Activated CD8-positive, alpha-beta memory T cell treated with anti-CD3 and anti-CD28 coated beads, Interleukin-2, amount 10 ng/mL, durations not matched to agents 7 days and 5 days (primary cell): ENCODE results near the gene COL5A2. TPM values are rescaled to one million over a fixed set of nuclear protein-coding genes. Genes with fewer than 3 reads are reported as not detected.

ENCODE experiments used
- ATAC-seq: fragments of 150-1000 bp; cut with Tn5 transposase; one replicate; pipeline ENCODE4 v1.10.0; 2021; ENCODE audit warnings: moderate library complexity
- CTCF ChIA-PET: fragments of 350-600 bp; sonication (Branson Sonifier 250); formaldehyde crosslinking; loops from one replicate; lab custom pipeline; 2021; ENCODE audit warnings: antibody characterized with exemption; lab: Charles Lee
- DNase-seq: peaks from one replicate; pipeline ENCODE4 v3.0.0-alpha.2; 2020
- H3K27ac Mint-ChIP-seq: one replicate; pipeline ENCODE4 v1.8.0; 2021; ENCODE audit warnings: mild to moderate bottlenecking, mixed read lengths
- H3K27me3 Mint-ChIP-seq: one replicate; pipeline ENCODE4 v1.8.0; 2021; ENCODE audit warnings: mixed read lengths
- H3K36me3 Mint-ChIP-seq: one replicate; pipeline ENCODE4 v1.8.0; 2021; ENCODE audit warnings: mild to moderate bottlenecking, mixed read lengths
- H3K4me1 Mint-ChIP-seq: one replicate; pipeline ENCODE4 v1.8.0; 2021; ENCODE audit warnings: mixed read lengths
- H3K4me3 Mint-ChIP-seq: one replicate; pipeline ENCODE4 v1.8.0; 2021; ENCODE audit warnings: mild to moderate bottlenecking, moderate library complexity, mixed read lengths
- H3K9me3 Mint-ChIP-seq: one replicate; pipeline ENCODE4 v1.8.0; 2022; ENCODE audit warnings: low read depth, mixed read lengths
- total RNA-seq, 2 experiments: library from RNA; stranded (reverse); gene quantifications; one replicate each; pipeline ENCODE4 v1.2.3, GENCODE V29; 2021

Gene COL5A2
- total RNA-seq, 2 experiments from 2014 or later: 1.0 to 4.6 TPM

DNA sequence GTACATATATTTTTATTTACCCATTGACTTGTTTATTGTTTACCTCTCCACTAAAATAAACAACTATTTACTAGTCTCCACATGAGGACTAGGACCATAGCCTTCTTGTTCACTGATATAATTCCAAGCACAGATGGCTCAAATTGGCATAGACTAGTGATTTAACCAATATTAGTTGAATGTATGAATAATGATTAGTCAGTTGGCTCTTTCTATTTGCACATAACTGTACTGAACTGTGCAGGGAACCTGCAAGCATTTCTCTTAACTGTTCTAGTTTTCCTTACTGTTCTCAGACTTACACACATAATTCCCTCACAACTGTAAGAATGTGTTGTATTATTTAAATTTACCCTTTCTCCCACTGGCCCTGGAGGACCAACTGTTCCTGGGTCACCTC, 113.5 kb downstream of the COL5A2 start:
- no peaks in the 10 kb centered on the region for H3K9me3 Mint-ChIP-seq
- no peak overlapping the region for H3K27ac Mint-ChIP-seq
- CTCF ChIA-PET: interaction anchor here (1.4 kb wide), 1 partner anchor 28 kb away, joined by 3 read pairs; no protein-coding TSS in a partner anchor
- H3K4me1 Mint-ChIP-seq: no peaks in the 10 kb centered on the region
- no peaks in the 10 kb centered on the region for H3K36me3 Mint-ChIP-seq
- no peak overlapping the region for H3K4me3 Mint-ChIP-seq
- no peaks in the 10 kb centered on the region for H3K27me3 Mint-ChIP-seq
- DNase-seq (no peak), ATAC-seq (no peak)

DNA sequence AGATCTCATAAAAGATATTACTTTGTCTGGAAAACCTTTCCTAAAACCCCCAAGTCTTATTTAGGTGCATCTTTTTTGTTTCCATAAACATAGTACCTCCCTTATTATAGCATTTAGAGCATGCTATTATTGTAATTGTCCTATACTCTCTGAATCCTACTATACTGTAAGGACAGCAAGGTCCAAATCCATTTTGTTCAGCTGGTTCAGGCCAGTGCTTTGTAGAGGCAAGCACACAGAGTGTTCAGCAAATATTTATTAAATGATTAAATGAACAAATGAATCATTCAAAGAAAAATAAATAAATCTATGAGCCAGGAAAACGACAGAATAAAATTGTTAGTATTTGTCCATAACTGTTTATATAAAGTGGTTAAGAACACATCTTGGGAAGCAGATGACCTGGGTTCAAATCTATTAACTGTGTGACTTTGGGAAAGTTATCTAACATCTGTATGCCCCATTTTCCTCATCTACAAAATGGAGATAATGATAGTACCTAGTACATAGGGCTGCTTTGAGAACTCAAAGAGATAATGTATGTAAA, 119.4 kb downstream of the COL5A2 start:
- Mint-ChIP-seq H3K27ac (no peak overlapping the region), H3K36me3 (no peaks in the 10 kb centered on the region), H3K4me3 (no peak overlapping the region), H3K9me3 (no peaks in the 10 kb centered on the region), H3K4me1 (no peaks in the 10 kb centered on the region), H3K27me3 (no peaks in the 10 kb centered on the region)
- ATAC-seq (no peak), DNase-seq (no peak)
- CTCF ChIA-PET: no interaction called here

DNA sequence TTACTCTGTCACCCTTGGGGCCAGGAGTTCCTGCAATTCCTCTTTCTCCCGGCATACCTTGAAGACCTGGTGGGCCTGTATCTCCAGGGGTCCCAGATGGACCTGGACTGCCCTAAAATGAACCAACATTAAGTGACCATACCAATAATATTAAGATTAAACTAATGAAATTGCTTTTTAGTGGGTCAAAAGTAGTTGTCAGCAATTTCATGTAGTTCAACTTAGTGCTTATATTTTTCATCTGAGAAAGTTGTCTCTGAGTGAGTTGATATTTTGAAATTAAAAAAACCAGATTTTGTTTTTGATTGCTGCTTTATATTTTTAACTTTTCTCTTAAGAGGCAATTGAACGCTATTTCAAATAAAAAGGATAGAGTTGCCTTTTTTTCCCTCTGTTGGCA, 122.2 kb downstream of the COL5A2 start:
- CTCF ChIA-PET: no interaction called here
- H3K4me1 Mint-ChIP-seq: no peaks in the 10 kb centered on the region
- H3K36me3 Mint-ChIP-seq: no peaks in the 10 kb centered on the region
- no peaks in the 10 kb centered on the region for H3K27me3 Mint-ChIP-seq
- ATAC-seq (no peak), DNase-seq (no peak)
- H3K27ac Mint-ChIP-seq: no peak overlapping the region
- no peaks in the 10 kb centered on the region for H3K9me3 Mint-ChIP-seq
- H3K4me3 Mint-ChIP-seq: no peak overlapping the region

DNA sequence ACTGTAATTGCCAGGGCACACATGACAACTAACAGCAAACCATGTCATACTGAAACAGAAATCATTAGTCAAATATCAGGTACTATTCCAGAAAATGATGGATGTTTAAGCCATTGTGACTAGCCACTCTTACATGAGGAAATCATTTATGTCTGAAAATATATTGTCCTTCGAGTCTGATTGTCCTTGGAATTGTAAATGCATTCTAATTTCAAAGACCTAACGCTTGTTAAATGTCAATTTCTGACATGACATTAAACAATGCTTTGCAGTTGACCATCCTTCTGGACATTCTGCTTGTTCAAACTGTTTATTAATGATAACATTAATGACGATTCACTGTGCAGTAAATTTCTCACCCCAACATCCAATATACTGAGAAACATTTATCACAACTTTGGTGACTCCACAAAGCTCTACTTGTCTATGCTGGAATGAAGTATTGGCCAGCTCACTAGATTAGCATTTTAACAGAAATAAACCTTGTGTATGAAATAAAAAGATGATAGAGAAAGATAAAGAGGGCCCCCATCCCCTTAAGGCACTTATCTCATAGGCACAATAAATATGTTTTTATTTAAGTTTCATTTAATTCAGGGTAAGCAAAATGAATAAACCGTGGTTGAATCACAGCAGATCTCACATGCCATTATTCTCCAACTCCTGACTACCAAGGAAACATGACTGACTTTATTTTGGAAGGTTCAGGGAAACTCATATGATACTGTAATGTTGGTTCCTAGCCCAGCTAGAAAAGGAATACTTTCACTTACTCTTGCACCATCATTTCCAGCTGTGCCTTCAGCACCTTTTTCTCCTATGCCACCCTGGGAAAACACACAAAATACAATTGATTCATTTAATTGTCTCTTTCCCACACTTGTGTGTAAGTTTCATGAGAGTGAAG, 123.1 kb downstream of the COL5A2 start:
- DNase-seq: no peak

DNA sequence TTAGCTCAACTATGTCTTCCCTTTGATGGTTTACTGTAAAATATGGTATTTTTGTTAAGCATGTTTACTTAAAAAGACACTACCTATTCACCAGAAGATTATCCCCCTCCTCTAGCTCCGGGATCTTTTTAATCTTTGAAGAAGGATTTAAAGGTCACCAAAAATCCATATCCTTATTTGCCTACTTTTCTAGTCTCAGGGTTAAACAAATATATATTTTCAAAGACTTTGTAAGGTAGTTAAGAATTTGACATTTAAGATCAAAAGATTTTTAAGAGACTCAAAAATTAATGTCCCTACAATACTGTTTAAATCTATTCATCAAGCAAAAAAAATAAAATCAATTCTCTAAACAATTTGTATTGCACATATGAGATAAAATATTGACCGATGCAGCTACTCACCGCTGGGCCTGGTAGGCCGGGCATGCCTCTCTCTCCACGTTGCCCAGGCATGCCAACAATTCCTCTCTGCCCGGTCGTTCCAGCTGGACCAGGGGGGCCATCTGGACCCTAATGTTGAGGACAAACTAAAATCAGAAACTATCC, 129.3 kb downstream of the COL5A2 start:
- Mint-ChIP-seq H3K4me1 (no peaks in the 10 kb centered on the region), H3K27me3 (no peaks in the 10 kb centered on the region), H3K4me3 (no peak overlapping the region), H3K27ac (no peak overlapping the region), H3K36me3 (no peaks in the 10 kb centered on the region), H3K9me3 (no peaks in the 10 kb centered on the region)
- CTCF ChIA-PET: no interaction called here
- ATAC-seq: no peak
- DNase-seq: no peak

More for the DNA sequence above, 123.1 kb downstream of the COL5A2 start:
- Mint-ChIP-seq H3K36me3 (no peaks in the 10 kb centered on the region), H3K27me3 (no peaks in the 10 kb centered on the region), H3K9me3 (no peaks in the 10 kb centered on the region), H3K4me3 (no peak overlapping the region), H3K27ac (no peak overlapping the region), H3K4me1 (no peaks in the 10 kb centered on the region)
- no peak for ATAC-seq
- CTCF ChIA-PET: no interaction called here

DNA sequence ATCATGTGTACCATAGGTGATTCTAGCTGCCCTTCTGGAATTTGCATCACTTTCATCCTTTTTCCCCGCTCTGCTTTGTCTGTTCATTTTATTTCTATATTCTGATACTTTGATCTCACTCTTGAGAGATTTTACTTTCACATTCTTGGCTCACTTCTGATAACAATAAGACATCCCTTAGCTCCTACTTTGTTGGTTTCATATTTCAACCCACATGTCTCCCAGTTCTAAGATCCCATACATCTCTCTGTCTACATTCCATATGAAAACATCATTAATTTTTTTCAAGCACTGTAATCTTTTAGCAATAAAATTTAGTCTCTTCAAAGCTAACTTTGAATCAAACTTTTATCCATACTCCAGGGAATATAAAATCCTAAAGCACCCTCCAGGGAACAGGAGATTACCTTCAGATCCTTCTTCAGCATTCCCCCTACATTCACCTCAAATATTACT, 129.8 kb downstream of the COL5A2 start:
- H3K9me3 Mint-ChIP-seq: no peaks in the 10 kb centered on the region
- CTCF ChIA-PET: no interaction called here
- H3K27ac Mint-ChIP-seq: no peak overlapping the region
- H3K27me3 Mint-ChIP-seq: no peaks in the 10 kb centered on the region
- no peaks in the 10 kb centered on the region for H3K4me1 Mint-ChIP-seq
- no peak overlapping the region for H3K4me3 Mint-ChIP-seq
- ATAC-seq (no peak), DNase-seq (no peak)
- no peaks in the 10 kb centered on the region for H3K36me3 Mint-ChIP-seq

DNA sequence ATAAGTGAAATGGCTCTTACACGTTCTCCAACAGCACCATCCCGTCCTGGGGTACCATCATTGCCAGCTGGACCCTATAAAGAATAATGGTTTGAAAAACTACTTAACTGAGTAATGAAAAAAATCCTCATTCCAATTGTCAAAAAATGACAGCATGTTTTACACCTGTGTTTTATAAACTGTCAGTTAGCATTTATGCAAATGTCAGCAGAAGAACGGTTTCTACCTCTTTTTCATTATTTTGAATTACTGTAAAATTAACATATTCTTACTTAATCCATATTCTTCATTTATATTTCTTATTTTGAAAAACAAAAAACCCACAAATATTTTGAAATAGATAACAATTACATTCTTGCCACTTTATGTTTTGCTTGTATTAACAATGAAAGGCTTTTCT, 131.4 kb downstream of the COL5A2 start:
- Mint-ChIP-seq H3K27ac (no peak overlapping the region), H3K9me3 (no peaks in the 10 kb centered on the region), H3K4me3 (no peak overlapping the region), H3K4me1 (no peaks in the 10 kb centered on the region), H3K27me3 (no peaks in the 10 kb centered on the region), H3K36me3 (no peaks in the 10 kb centered on the region)
- CTCF ChIA-PET: no interaction called here
- no peak for DNase-seq
- ATAC-seq: no peak

DNA sequence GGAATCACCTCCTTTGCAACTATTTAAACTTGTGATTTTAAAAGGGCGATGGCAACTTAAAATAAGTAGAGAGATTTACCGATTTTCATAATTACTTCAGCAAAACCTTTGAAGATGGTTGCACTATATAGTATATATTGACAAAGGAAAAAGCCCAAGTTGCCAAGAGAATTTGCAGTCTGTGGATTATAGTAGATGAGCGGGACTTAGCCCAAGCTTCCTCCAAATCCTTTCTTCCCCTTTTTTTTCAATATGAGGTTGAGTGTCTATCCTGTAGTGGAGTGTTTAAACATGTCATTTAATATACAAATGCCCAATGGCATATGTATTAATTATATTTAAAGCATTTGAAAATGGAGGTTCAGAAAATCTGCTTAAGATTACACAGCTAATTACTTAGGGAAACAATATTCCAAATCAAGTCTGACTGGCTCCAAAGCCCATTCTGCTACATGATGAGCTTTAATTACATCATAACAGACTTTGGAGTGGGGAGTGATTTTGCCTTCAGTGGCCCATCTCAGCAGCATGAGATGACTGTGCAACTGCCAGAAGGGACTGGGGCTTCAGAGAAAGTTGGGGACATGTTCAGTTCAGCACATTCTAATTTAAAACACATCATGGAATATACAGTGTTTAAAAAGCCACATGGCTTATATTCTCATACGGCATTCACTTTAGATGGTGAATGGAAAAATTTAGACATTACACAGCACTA, 132.2 kb downstream of the COL5A2 start:
- Mint-ChIP-seq H3K27ac (no peak overlapping the region), H3K36me3 (no peaks in the 10 kb centered on the region), H3K9me3 (no peaks in the 10 kb centered on the region), H3K27me3 (no peaks in the 10 kb centered on the region), H3K4me3 (no peak overlapping the region), H3K4me1 (no peaks in the 10 kb centered on the region)
- CTCF ChIA-PET: no interaction called here
- no peak for DNase-seq
- no peak for ATAC-seq

DNA sequence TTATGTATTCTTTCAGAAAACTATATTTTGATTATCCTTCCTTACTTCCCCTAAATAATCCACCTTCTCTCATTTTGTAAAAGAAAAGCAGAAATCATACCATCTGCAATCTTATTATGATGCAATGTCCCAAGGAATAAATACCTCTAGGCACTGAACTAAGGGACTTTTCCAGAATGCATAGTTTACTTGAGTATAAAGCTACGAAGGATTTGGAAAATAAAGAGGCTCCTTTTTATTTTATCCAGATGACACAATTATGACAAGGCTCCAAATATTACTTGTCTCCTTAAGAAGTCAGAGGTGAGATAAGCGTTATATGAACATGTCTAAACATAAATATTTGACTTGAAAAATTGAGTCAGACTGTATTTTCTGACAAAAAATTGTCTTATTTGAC, 133.2 kb downstream of the COL5A2 start:
- no peaks in the 10 kb centered on the region for H3K4me1 Mint-ChIP-seq
- no peak for ATAC-seq
- H3K27ac Mint-ChIP-seq: no peak overlapping the region

DNA sequence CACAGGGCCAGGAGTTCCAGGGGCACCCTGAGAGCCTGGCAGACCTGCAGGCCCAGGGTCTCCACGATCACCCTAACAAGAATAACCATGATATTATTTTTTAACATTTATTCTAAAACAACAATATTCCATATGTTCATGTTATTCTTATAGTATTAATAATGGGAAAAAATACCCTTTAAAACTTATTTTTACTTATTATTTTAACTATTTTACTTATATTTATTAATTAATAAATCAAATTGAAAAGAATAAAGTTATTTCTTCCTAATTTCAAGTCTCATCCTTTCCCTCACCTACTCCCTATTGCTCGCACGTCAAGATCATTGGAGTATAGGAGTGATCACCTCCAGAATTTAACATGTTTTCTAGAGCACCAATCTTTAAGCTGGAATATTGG, 133.7 kb downstream of the COL5A2 start:
- DNase-seq (no peak), ATAC-seq (no peak)
- Mint-ChIP-seq H3K9me3 (no peaks in the 10 kb centered on the region), H3K27ac (no peak overlapping the region), H3K27me3 (no peaks in the 10 kb centered on the region), H3K4me3 (no peak overlapping the region), H3K36me3 (no peaks in the 10 kb centered on the region), H3K4me1 (no peaks in the 10 kb centered on the region)
- CTCF ChIA-PET: no interaction called here

More for the DNA sequence above, 133.2 kb downstream of the COL5A2 start:
- Mint-ChIP-seq H3K27me3 (no peaks in the 10 kb centered on the region), H3K4me3 (no peak overlapping the region), H3K9me3 (no peaks in the 10 kb centered on the region), H3K36me3 (no peaks in the 10 kb centered on the region)
- DNase-seq: no peak
- CTCF ChIA-PET: no interaction called here

DNA sequence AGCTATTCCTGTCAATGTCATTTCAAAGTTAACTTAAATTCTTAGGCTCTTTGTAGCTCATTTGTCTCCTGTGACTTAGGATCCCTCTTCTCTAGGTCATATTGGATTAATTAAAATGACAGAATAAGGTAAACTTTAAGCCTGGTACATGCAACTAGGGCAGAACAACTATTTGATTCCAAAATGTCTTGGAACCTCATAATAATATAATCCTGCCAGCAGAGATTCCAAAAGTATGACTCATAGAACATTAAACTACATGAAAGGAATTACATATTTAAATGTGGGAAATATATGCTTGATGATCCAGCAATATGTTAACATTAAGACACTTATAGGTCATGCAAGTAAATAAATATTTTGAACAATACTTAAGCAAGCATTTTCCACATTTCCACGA, 142.0 kb downstream of the COL5A2 start:
- Mint-ChIP-seq H3K27ac (no peak overlapping the region), H3K36me3 (no peaks in the 10 kb centered on the region), H3K27me3 (no peaks in the 10 kb centered on the region), H3K4me3 (no peak overlapping the region), H3K9me3 (no peaks in the 10 kb centered on the region), H3K4me1 (no peaks in the 10 kb centered on the region)
- DNase-seq (no peak), ATAC-seq (no peak)
- CTCF ChIA-PET: no interaction called here

DNA sequence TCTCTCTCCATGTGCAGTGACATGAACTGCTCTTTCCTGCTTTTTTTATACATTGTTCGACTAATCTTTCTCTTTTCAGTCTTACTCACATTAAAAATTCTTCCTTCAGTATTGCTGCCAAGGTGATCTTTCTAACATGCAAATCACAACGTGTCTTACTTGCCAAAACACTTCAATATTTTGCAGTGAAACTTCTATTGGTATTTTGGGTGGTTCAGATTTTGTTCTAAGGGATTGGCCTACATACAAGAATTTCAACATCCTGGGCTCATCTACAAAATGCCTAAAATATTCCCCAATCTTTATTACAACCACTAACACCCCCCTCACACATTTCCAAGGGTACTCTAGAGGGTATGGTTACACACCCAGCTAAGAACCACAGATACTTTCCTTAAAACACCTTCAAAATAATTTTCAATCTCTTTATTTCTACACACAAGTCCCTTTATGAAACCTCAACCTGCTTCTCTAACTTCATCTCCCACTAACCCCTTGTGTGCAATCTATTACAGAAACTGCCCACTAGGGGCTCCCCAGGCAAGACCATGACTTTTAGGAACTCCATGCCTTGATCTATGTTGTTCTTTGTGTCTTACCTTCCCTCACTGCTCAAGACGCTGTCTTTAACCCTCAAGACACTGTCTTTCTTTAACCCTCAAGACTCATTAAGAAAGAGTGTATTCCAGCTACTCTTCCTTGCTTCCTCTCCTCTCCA, 154.5 kb downstream of the COL5A2 start:
- Mint-ChIP-seq H3K4me1 (no peaks in the 10 kb centered on the region), H3K36me3 (no peaks in the 10 kb centered on the region), H3K27ac (no peak overlapping the region), H3K27me3 (no peaks in the 10 kb centered on the region), H3K9me3 (no peaks in the 10 kb centered on the region), H3K4me3 (no peak overlapping the region)
- no peak for DNase-seq
- CTCF ChIA-PET: no interaction called here
- no peak for ATAC-seq

DNA sequence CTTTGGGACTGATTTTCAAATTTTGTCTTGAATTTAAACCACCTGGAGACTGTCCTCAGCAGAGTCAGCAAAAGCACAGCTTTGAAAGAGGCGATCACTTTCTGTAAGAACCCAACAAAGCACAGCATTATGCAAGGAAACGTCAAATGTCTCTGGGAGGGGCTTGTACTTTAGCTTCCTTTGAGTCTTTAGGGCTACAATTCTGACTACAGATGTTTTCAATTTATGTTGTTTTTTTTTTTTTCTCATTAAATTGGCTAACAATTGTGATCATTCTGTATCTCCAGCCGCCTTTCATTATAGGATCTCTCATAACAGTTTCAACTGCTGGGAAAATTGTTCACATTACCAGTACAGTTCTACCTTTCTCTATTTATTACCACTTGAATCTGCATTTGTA, 157.1 kb downstream of the COL5A2 start:
- CTCF ChIA-PET: interaction anchor here (0.7 kb wide), 1 partner anchor 638 kb away, joined by 4 read pairs; no protein-coding TSS in a partner anchor
- Mint-ChIP-seq H3K27me3 (peaks cover 5% of the 10 kb centered on the region), H3K4me3 (no peak overlapping the region), H3K4me1 (no peaks in the 10 kb centered on the region), H3K9me3 (no peaks in the 10 kb centered on the region), H3K27ac (no peak overlapping the region), H3K36me3 (no peaks in the 10 kb centered on the region)
- DNase-seq: no peak
- ATAC-seq: no peak
